Testis (tissue), 2 donors: ENCODE measurements around the gene IFNA7.

Experiments used
- POLR2A ChIP-seq: fragments of 450-650 bp; IDR thresholded peaks from one replicate; pipeline ENCODE4 v1.6.1; 2017; ENCODE audit warnings: antibody characterized with exemption, mild to moderate bottlenecking, moderate library complexity
- TF ChIP-seq, protein P1 (sequence below), 3 experiments: fragments of 450-650 bp in 2 of 3; fragments of 200-600 bp in 1 of 3; sonication (generic) in 1 of 3; IDR thresholded peaks; one replicate each; pipeline ENCODE4 v1.5.1; 2016 to 2019; ENCODE audit warnings: antibody characterized with exemption in 3 of 3, mild to moderate bottlenecking in 2 of 3, moderate library complexity in 1 of 3

GRCh38 chr9:21172156-21172555, 29.8 kb downstream of the IFNA7 start:
- TF ChIP-seq, protein P1, sequence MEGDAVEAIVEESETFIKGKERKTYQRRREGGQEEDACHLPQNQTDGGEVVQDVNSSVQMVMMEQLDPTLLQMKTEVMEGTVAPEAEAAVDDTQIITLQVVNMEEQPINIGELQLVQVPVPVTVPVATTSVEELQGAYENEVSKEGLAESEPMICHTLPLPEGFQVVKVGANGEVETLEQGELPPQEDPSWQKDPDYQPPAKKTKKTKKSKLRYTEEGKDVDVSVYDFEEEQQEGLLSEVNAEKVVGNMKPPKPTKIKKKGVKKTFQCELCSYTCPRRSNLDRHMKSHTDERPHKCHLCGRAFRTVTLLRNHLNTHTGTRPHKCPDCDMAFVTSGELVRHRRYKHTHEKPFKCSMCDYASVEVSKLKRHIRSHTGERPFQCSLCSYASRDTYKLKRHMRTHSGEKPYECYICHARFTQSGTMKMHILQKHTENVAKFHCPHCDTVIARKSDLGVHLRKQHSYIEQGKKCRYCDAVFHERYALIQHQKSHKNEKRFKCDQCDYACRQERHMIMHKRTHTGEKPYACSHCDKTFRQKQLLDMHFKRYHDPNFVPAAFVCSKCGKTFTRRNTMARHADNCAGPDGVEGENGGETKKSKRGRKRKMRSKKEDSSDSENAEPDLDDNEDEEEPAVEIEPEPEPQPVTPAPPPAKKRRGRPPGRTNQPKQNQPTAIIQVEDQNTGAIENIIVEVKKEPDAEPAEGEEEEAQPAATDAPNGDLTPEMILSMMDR (IDR thresholded peaks at IDR 0.05), result no peak
- TF ChIP-seq POLR2A, result no peak
